ENCODE results near the gene PLPP1.

GRCh38 chr5:55377810-55378209, 157.0 kb downstream of the PLPP1 start:
- TF ChIP-seq CTCF (conservative IDR thresholded peaks at IDR 0.05 in 1 of 2, IDR thresholded peaks at IDR 0.05 in 1 of 2; ENCODE audit: extremely low read depth in 1 of 2, insufficient read depth in 1 of 2, low read depth in 1 of 2, low read length in 2 of 2), result no peak
- TF ChIP-seq EZH2 (IDR thresholded peaks at IDR 0.05; ENCODE audit: borderline replicate concordance, low read length), result no peak

Data from mammary epithelial cell (primary cell).